ENCODE results near the gene ATAD3A.

ATAD3A gene

GRCh38 chr1:1558591-1558990 is 46.6 kb downstream of the ATAD3A start:
- TF ChIP-seq GATA2 (IDR thresholded peaks at IDR 0.05; ENCODE audit: low read depth, low read length) (no peak), GATA3 (IDR thresholded peaks at IDR 0.05; ENCODE audit: low read depth, low read length) (no peak)

- TF ChIP-seq GATA2 (IDR thresholded peaks at IDR 0.05; ENCODE audit: low read depth, low read length) (no peak), GATA3 (IDR thresholded peaks at IDR 0.05; ENCODE audit: low read depth, low read length) (no peak)
Observed at GRCh38 chr1:1559066-1559465, 47.1 kb downstream of the ATAD3A start.

- TF ChIP-seq GATA2 (IDR thresholded peaks at IDR 0.05; ENCODE audit: low read depth, low read length): no peak
- TF ChIP-seq GATA3 (IDR thresholded peaks at IDR 0.05; ENCODE audit: low read depth, low read length): no peak
Observed at GRCh38 chr1:1560178-1560577, 48.2 kb downstream of the ATAD3A start.

DNA sequence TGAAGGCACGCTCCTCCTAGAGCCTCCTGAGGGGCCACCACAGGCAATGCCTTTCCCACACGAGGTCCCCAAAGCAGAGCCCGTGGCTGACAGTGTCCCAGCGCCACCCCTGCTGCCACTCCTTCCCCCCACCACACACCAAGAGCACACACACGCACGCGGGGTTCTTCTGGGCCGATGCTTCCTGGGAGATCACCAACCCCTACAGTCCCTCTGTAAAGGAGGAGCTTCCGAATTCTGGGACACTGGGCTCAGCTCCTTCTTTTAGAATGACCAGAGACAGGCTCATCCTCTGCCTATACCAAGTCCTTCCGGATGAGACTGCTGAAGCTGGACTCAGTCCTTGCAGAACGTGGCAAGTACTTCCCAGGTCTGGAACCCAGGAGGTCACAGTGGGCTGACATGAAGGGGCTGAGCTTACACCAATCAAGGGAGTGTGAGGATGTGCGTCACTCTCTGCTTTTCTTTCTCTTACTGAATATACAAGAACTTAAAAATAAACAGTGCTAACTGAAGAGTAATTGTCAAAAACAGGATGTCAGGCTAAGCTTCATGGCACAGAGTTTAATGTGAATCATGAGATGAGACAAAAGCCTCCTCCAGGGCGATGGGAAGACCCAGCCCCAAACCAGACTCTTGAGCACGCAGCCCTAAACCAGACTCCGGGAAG is 50.0 kb downstream of the ATAD3A start:
- TF ChIP-seq GATA3 (IDR thresholded peaks at IDR 0.05; ENCODE audit: low read depth, low read length) (no peak), GATA2 (IDR thresholded peaks at IDR 0.05; ENCODE audit: low read depth, low read length) (no peak)

GRCh38 chr1:1562556-1563195 is 50.7 kb downstream of the ATAD3A start:
- TF ChIP-seq GATA2 (IDR thresholded peaks at IDR 0.05; ENCODE audit: low read depth, low read length) (no peak), GATA3 (IDR thresholded peaks at IDR 0.05; ENCODE audit: low read depth, low read length) (no peak)

- TF ChIP-seq GATA2 (IDR thresholded peaks at IDR 0.05; ENCODE audit: low read depth, low read length): no peak
- TF ChIP-seq GATA3 (IDR thresholded peaks at IDR 0.05; ENCODE audit: low read depth, low read length): no peak
Observed at GRCh38 chr1:1563688-1564087, 51.7 kb downstream of the ATAD3A start.

DNA sequence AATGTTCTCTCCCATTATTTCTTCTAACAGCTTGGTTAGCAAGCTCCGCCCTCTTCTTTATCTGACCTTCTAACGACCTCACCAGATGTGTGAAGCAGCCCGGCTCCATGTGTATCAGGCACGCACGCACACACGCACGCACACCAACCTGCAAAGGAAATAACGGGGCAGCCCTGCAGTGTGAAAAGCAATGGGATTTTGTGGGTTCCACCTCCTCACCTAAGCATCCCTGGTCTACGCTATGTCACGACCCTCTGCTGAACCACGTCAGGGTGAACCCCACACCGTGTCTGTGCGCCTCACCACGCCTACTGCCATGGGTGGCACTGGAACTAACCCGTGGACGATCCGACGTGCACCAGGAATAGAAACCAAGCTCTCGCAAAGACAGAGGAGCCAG is 52.3 kb downstream of the ATAD3A start:
- TF ChIP-seq GATA3 (IDR thresholded peaks at IDR 0.05; ENCODE audit: low read depth, low read length) (no peak), GATA2 (IDR thresholded peaks at IDR 0.05; ENCODE audit: low read depth, low read length) (no peak)

DNA sequence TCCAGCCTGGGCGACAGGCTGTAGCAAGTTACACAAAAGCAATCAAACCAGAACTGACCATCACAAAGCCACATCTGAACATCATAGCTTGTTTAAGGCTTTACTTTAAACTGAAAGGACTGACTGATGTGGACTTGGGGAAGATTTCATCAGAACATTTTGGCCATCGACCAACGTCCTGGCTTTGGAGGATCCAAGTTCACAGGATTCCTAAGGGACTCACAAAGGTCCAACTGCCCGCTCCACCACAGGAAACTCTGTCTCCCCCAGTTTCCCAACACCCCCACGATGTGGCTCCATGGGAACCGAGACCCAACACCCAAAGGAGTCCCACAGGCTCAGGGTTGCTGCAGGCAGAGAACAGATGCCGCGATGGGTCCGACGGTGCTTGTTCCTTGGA is 53.4 kb downstream of the ATAD3A start:
- TF ChIP-seq GATA3 (IDR thresholded peaks at IDR 0.05; ENCODE audit: low read depth, low read length) (no peak), GATA2 (IDR thresholded peaks at IDR 0.05; ENCODE audit: low read depth, low read length) (no peak)

DNA sequence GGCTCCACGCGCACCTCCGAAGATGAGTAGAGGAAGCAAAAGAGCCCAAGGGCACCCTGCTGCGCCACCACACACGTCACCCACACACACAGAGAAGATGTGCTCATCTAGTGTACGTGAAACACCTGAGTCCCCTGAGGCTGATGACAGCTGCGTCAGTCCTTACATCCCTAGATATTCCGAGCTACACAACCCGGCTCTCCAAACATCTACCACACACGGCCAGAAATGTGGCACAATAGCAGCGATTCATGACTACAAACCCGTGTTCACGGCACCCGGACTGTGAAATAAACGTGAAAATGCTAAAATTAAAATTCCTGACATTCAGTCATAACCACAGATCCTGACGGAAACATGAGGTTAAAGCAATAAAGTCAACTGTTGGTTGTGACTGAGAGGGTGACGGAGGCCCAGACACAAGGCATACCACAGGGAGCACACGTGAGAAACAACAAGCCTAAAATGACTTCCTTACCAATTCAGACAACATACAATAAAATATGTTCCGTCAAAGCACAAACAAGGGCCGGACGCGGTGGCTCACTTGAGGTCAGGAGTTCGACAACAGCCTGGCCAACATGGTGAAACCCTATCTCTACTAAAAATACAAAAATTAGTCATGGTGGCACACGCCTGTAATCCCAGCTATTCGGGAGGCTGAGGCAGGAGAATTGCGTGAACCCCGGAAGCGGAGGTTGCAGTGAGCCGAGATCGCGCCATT is 55.4 kb downstream of the ATAD3A start:
- TF ChIP-seq GATA2 (IDR thresholded peaks at IDR 0.05; ENCODE audit: low read depth, low read length) (no peak), GATA3 (IDR thresholded peaks at IDR 0.05; ENCODE audit: low read depth, low read length) (no peak)

- TF ChIP-seq GATA2 (IDR thresholded peaks at IDR 0.05; ENCODE audit: low read depth, low read length): no peak
- no peak for TF ChIP-seq GATA3 (IDR thresholded peaks at IDR 0.05; ENCODE audit: low read depth, low read length)
Observed at GRCh38 chr1:1567891-1568291, 55.9 kb downstream of the ATAD3A start.

GRCh38 chr1:1569341-1569740 is 57.4 kb downstream of the ATAD3A start:
- TF ChIP-seq GATA2 (IDR thresholded peaks at IDR 0.05; ENCODE audit: low read depth, low read length): no peak
- no peak for TF ChIP-seq GATA3 (IDR thresholded peaks at IDR 0.05; ENCODE audit: low read depth, low read length)

DNA sequence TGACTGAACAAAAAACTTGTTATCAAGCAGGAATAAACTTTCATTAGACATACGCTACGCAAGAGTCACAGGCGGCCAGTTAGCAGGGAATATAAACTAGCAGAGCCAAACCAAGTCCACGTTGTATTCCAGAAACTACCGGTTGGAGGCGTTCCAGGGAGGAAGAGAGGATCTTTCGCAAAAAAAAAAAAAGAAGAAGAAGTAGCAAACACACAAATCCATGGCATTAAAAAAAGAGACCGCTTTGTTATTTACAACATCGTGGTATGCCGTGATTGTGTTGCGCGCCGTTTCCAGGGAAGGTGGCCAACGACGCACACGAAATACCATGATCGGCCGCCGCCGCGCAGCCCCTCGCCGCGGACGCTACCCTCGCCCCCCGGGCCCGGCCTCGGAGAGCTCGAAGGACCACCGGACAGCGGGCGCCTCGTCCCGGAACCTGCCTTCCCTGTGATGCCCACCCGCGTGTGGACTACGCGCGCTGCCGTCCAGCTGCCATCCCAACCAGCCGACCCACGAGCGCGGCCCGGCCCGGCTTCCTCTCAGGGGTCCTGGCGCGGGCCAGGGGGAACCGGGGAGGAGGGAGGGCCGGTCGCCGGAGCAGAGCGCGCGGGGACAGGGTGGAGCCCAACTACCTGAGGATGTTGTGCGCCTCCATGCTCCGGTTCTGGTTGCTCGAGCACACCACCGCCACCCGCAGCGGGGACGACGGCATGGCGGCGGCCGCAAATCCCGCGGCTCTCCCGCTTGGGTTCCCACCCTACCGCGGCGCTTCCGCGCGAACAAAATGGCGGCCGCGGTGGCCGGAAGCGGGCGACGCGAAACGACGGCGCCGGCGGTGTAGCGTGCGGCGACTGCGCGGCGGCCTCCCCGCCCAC is 62.1 kb downstream of the ATAD3A start:
- no peak for TF ChIP-seq GATA2 (IDR thresholded peaks at IDR 0.05; ENCODE audit: low read depth, low read length)
- no peak for TF ChIP-seq GATA3 (IDR thresholded peaks at IDR 0.05; ENCODE audit: low read depth, low read length)

DNA sequence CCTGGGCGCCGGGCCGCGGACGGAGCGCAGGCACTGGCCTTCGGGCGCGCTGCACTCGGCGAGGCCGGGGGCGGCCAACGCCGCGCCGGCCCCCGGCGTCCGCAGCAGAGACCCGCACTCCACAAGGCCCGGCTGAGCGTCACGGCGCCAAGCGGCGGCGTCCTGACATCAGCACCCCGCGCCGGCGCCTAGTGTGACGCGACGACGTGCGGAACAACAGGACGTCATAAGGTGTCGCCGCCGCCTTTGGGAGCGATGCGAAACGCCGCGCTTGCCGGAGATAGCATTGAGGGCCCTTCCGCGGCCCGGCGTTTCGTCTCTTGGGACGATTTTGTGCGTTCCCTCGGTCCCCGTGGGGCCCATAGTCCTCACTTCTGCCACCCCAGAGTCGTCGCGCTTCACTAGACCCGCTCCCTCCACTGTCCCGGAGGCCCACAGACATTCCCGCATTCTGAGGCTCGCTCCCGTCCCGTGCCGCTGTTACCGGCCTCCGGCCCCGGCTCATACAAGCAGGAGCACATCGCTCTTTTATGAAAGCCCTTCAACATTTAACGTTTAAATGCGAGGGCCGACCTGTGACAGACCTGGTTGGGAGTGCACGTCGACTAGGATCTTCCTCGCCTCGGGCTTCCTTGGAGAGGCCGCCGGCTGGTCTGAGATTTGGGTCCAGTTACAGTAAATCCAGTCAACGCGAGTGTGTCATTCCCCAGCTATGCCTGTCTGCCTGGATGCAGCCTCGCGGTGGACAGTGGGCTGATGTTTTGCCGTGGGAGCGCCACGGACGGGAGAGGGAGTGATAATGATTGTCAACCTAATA is 63.0 kb downstream of the ATAD3A start, which contains the start of gene SSU72:
Gene SSU72 (minus strand): TSS at position 143 of the 817 bp plus-strand sequence. CDS start 306 bp downstream, outside the sequence.
- TF ChIP-seq GATA3 (IDR thresholded peaks at IDR 0.05; ENCODE audit: low read depth, low read length) (no peak), GATA2 (IDR thresholded peaks at IDR 0.05; ENCODE audit: low read depth, low read length) (no peak)
